HPDE6-E6E7 (cell line): ENCODE data around the gene ING2.

Source experiments
- DNase-seq: peaks from one replicate; pipeline ENCODE4 v3.0.0; 2011; ENCODE audit warnings: missing footprints; ENCODE audit errors: extremely low spot score

Gene ING2

GRCh38 chr4:183499389-183499788, 5.5 kb upstream of the ING2 start:
- DNase-seq = no peak

- no peak for DNase-seq
Measured at GRCh38 chr4:183499801-183500200, 5.1 kb upstream of the ING2 start.

- DNase-seq = peak; percentile 7
Measured at GRCh38 chr4:183503497-183504063, 1.3 kb upstream of the ING2 start.

GRCh38 chr4:183504064-183504929, 561 bp upstream of the ING2 start:
- peak; percentile 84 for DNase-seq

GRCh38 chr4:183505611-183506388, 942 bp downstream of the ING2 start:
- DNase-seq = peak; percentile 83

GRCh38 chr4:183506389-183506735, 1.5 kb downstream of the ING2 start:
- no peak for DNase-seq

GRCh38 chr4:183507925-183508696, 3.3 kb downstream of the ING2 start:
- DNase-seq = no peak

- no peak for DNase-seq
Measured at GRCh38 chr4:183508697-183509335, 4.0 kb downstream of the ING2 start.

GRCh38 chr4:183515411-183515810, 10.6 kb downstream of the ING2 start:
- DNase-seq = no peak

GRCh38 chr4:183517194-183517593, 12.3 kb downstream of the ING2 start:
- no peak for DNase-seq

GRCh38 chr4:183517781-183518180, 12.9 kb downstream of the ING2 start:
- no peak for DNase-seq

- DNase-seq = no peak
Measured at GRCh38 chr4:183522821-183523220, 18.0 kb downstream of the ING2 start.

GRCh38 chr4:183527326-183527725, 22.5 kb downstream of the ING2 start:
- DNase-seq = no peak

GRCh38 chr4:183532821-183533220, 28.0 kb downstream of the ING2 start:
- no peak for DNase-seq

GRCh38 chr4:183533698-183534097, 28.8 kb downstream of the ING2 start:
- no peak for DNase-seq

GRCh38 chr4:183540410-183541009, 35.7 kb downstream of the ING2 start:
- DNase-seq = no peak

GRCh38 chr4:183541010-183541751, 36.3 kb downstream of the ING2 start:
- no peak for DNase-seq

- no peak for DNase-seq
Measured at GRCh38 chr4:183541752-183542040, 36.8 kb downstream of the ING2 start.

GRCh38 chr4:183543435-183543834, 38.6 kb downstream of the ING2 start:
- no peak for DNase-seq

GRCh38 chr4:183544109-183544508, 39.3 kb downstream of the ING2 start:
- no peak for DNase-seq

GRCh38 chr4:183546376-183546775, 41.5 kb downstream of the ING2 start:
- no peak for DNase-seq
